ENCODE data around the gene HIKESHI.

The HIKESHI gene

DNA sequence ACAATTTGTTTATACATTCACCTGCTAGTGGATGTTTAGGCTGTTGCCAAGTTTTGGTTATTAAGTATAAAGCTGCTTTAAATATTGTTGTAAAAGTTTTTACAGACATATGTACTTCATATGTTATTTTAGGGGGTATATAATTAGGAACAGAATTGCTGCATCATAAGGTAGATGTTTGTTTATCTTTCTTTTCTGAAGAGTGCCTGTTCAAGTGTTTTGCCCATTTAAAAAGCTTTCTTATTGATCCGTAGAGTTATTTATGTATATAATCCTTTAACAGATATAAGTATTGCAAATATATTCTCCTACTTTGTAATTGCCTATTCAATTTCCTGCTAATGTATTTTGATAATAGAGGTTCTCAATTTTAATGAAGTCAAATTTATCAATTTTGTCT is 61.4 kb downstream of the HIKESHI start:
- DNase-seq (ENCODE audit: low read depth): no peak
- TF ChIP-seq, protein P1, sequence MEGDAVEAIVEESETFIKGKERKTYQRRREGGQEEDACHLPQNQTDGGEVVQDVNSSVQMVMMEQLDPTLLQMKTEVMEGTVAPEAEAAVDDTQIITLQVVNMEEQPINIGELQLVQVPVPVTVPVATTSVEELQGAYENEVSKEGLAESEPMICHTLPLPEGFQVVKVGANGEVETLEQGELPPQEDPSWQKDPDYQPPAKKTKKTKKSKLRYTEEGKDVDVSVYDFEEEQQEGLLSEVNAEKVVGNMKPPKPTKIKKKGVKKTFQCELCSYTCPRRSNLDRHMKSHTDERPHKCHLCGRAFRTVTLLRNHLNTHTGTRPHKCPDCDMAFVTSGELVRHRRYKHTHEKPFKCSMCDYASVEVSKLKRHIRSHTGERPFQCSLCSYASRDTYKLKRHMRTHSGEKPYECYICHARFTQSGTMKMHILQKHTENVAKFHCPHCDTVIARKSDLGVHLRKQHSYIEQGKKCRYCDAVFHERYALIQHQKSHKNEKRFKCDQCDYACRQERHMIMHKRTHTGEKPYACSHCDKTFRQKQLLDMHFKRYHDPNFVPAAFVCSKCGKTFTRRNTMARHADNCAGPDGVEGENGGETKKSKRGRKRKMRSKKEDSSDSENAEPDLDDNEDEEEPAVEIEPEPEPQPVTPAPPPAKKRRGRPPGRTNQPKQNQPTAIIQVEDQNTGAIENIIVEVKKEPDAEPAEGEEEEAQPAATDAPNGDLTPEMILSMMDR (conservative IDR thresholded peaks at IDR 0.05; ENCODE audit: low read depth, low read length): no peak
- no peak overlapping the region for H3K4me3 ChIP-seq (ENCODE audit: low read depth, low read length)

DNA sequence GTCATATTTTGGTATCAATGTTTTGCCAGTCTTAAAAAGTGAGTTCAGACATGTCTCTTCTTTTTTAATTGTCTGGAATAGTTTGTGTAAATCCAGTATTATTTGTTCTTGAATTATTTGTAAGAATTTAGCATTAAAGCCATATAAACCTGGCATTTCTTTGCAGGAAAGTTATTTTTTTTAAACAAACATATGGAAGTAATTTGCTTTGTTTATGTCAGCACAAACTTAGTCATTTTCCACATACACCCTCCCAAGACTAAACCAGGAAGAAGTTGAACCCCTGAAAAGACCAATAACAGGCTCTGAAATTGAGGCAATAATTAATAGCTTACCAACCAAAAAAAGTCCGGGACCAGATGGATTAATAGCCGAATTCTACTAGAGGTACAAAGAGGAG is 63.5 kb downstream of the HIKESHI start:
- no peak overlapping the region for H3K4me3 ChIP-seq (ENCODE audit: low read depth, low read length)
- DNase-seq (ENCODE audit: low read depth): no peak
- TF ChIP-seq, protein P1 (conservative IDR thresholded peaks at IDR 0.05; ENCODE audit: low read depth, low read length): no peak

DNA sequence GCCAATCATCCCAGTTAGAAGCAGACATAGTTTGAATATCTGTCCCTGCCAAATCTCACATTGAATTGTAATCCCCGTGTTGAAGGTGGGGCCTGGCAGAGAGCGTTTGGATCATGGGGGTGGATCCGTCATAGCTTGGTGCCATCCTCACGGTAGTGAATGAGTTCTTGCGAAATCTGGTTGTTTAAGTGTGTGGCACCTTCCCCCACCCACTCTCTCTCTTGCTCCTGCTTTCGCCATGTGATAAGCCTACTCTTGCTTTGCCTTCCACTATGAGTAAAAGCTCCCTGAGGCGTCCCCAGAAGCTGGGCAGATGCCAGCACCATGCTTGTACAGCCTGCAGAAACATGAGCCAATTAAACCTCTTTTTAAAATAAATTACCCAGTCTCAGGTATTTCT is 67.6 kb downstream of the HIKESHI start:
- TF ChIP-seq, protein P1 (conservative IDR thresholded peaks at IDR 0.05; ENCODE audit: low read depth, low read length): no peak
- no peak for DNase-seq (ENCODE audit: low read depth)
- no peak overlapping the region for H3K4me3 ChIP-seq (ENCODE audit: low read depth, low read length)

DNA sequence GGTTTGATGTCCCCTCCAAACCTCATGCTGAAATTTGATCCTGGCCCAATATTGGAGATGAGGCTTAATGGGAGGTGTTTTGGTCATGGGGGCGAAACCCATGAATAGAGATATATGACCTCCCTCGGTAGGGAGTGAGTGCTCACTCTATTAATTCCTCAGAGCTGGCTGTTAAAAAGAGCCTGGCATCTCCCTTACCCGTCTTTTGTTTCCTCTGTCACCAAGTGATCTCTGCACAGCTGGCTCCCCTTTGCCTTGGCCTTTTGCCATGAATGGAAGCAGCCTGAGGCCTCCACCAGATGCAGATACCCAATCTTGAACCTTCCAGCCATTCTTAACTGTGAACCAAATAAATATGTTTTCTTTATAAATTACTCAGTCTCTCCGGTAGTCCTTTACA is 68.1 kb downstream of the HIKESHI start:
- no peak overlapping the region for H3K4me3 ChIP-seq (ENCODE audit: low read depth, low read length)
- no peak for DNase-seq (ENCODE audit: low read depth)
- TF ChIP-seq, protein P1 (conservative IDR thresholded peaks at IDR 0.05; ENCODE audit: low read depth, low read length): no peak

DNA sequence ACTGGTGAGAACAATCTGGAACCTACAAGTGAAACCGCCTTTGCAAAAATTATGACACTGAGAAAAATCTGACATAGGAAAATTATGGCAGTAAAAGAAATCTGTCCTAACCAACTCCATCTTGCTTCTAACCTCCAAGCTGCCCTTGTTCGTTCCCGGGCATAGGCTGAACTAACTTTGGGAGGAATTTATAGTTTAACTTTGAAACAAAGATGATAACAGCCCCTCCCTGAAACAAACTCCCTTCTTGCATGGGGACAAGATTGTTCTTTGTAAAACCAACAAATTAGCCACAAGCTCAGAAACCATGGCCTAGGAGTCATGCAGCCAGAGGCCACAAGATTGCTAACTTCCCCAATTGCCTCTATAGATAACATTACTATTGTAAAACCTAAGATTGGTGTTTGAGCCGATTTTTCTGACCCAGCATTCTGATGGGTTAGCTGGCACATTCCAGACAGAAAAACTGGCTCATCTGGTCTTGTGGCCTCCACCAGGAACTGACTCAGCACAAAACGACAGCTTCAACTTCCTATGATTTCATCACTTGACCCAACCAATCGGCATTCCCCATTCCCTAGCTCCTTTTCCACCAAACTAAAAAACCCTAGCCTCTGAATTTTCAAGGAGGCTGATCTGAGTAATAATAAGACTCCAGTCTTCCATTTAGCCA is 69.0 kb downstream of the HIKESHI start:
- TF ChIP-seq, protein P1 (conservative IDR thresholded peaks at IDR 0.05; ENCODE audit: low read depth, low read length): no peak
- no peak overlapping the region for H3K4me3 ChIP-seq (ENCODE audit: low read depth, low read length)
- DNase-seq (ENCODE audit: low read depth): peak; percentile 80

DNA sequence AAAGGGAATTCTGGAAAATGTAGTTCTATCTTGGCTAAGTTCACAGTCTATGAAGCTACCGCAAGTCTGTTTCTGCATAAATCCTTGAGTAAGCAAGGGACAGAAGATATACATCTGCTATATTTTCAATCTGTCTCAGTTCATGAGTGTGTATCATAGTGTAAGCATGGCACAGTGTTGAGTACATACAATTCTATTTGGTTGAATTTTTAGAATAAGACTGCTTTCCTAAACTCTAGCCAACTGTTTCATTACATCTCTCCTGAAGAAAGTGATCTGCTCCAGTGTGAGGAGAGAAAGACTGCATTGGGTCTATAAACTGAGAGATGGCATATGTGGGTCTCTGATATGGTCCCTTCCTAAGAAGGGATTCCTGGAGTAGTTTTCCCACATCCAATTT is 70.0 kb downstream of the HIKESHI start:
- no peak overlapping the region for H3K4me3 ChIP-seq (ENCODE audit: low read depth, low read length)
- no peak for DNase-seq (ENCODE audit: low read depth)
- TF ChIP-seq, protein P1 (conservative IDR thresholded peaks at IDR 0.05; ENCODE audit: low read depth, low read length): no peak

DNA sequence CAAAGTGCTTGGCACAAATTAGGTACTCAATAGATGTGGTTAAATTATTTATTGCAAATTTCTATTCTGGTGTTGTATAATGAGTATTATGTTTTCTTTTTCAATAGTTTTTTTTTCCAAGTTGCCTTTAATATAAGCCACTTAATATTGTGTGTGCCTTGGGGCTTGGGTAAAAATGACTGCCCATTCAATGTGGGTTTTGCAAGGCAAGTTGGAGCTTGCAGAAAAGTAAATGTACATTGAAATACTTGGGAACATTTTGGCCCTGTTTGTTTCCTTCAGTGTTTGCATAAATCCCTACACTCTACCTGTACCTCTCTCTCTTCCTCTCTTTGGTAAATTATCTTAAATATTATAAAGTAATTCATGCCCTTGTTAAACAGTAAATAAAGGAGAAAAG is 70.5 kb downstream of the HIKESHI start:
- no peak overlapping the region for H3K4me3 ChIP-seq (ENCODE audit: low read depth, low read length)
- no peak for DNase-seq (ENCODE audit: low read depth)
- TF ChIP-seq, protein P1 (conservative IDR thresholded peaks at IDR 0.05; ENCODE audit: low read depth, low read length): no peak
